GM18511 (cell line): Measurements from ENCODE around the gene IDH3G.
A peak's percentile ranks its signal among the peaks of the same experiment; 100 is the strongest.

Experiments
- ATAC-seq: cut with Tn5 transposase; IDR thresholded peaks from one replicate; pipeline ENCODE4 v1.9.1; 2021; ENCODE audit warnings: mild to moderate bottlenecking, moderate library complexity; ENCODE audit not compliant: unreplicated experiment

The IDH3G gene

DNA sequence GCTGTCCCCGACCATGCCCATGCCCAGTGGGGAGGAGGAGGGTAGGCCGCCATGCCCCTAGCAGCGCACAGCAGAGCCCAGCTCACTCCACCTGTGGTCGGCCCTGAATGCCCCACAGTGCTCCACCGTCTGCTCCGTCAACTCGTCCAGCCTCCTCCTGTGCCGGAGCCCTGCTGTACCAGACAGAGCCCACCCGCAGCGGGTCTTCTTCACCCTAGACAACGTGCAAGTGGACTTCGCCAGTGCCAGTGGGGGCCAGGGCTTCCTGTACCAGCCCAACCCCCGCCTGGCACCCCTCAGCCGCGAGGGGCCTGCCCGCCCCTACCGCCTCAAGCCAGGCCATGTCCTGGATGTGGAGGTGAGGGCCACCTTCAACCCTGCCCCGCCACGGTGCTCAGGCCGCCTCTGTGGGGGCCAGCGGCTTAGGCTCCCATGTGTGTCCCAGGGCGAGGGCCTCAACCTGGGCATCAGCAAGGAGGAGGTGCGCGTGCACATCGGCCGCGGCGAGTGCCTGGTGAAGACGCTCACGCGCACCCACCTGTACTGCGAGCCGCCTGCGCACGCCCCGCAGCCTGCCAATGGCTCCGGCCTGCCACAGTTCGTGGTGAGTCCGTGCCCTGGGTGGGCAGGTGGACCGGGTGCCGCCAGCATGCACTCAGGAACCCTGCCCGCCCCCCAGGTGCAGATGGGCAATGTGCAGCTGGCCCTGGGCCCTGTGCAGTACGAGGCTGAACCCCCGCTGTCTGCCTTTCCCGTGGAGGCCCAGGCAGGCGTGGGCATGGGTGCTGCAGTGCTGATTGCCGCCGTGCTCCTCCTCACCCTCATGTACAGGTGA is 20.2 kb downstream of the IDH3G start:
- no peak for ATAC-seq

DNA sequence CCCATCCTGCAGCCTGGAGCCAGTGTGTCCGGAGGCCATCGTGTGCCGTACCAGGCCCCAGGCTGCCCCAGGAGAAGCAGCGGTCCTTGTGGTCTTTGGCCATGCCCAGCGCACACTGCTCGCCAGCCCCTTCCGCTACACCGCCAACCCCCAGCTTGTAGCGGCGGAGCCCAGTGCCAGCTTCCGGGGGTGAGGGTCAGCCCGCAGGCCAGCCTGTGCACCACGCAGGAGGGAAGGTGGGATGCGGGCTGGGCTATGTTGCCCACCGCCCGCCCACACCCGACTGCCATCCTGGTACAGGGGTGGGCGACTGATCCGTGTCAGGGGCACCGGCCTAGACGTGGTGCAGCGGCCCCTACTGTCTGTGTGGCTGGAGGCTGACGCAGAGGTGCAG is 21.0 kb downstream of the IDH3G start:
- no peak for ATAC-seq

DNA sequence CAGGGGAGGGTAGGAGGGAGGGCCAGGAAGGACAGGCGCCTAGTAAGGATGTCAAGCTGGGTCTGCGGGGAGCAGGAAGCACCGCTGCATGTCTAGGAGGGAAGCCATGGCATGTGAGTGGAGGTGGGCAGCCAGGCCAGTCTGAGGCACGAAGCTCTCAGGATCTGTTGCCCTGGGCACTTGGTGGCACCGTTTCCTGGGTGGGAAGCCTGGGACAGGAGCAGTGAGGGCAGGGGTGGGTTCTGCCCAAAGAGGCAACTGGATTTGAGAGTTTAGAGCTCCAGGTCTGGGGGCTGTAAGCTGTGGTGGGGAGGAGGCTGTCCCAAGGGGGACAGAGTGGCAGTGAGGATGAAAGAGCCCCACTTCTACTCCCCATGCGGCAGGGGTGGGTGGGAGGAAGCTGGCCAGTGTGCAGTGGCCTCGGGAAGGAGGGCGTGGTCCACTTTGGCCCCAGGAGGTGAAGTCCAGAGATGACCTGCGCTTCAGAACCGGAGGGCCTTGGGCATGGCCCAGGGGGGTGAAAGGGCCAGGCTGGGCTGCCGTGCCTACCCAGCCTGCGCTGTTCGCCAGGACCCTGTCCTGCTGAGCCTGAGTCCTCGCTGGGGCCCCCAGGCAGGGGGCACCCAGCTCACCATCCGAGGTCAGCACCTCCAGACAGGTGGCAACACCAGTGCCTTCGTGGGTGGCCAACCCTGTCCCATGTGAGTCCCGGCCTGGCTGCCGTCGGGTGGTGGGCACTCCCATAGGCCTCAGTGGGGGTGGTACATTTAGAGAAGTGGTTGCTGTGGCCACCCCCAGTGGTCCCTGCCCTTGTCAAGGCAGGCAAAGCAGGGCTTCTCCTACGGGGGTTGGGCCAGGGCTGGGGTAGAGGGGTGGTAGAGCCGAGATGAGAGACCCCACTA is 21.6 kb downstream of the IDH3G start:
- ATAC-seq, result no peak

DNA sequence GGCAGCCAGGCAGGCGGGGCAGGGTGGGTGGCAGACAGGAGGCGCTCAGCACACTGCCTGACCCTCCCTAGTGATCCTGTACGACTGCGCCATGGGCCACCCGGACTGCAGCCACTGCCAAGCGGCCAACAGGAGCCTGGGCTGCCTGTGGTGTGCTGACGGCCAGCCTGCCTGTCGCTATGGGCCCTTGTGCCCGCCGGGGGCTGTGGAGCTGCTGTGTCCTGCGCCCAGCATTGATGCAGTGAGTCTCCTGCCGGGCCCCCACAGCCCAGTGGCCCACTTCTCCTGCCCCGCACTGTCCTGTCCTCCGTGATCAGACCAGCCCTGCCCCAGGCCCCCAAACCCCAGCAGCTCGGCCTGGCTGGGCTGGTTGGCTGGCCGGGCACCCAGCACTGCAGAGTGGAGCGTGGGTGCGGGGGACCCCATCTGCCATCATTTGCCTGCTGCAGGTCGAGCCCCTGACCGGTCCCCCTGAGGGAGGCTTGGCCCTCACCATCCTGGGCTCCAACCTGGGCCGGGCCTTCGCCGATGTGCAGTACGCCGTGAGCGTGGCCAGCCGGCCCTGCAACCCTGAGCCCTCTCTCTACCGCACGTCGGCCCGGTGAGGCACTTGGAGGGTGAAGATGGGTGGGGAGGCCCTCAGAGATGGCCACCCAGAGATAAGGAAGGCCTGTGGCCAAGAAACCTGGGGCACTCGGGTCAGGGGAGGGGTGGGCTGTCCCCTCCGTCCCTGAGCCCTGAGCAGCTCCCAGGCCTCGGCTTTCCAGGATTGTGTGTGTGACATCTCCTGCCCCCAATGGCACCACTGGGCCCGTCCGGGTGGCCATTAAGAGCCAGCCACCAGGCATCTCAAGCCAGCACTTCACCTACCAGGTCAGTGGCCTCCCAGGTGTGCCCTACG is 22.5 kb downstream of the IDH3G start:
- ATAC-seq, result no peak

DNA sequence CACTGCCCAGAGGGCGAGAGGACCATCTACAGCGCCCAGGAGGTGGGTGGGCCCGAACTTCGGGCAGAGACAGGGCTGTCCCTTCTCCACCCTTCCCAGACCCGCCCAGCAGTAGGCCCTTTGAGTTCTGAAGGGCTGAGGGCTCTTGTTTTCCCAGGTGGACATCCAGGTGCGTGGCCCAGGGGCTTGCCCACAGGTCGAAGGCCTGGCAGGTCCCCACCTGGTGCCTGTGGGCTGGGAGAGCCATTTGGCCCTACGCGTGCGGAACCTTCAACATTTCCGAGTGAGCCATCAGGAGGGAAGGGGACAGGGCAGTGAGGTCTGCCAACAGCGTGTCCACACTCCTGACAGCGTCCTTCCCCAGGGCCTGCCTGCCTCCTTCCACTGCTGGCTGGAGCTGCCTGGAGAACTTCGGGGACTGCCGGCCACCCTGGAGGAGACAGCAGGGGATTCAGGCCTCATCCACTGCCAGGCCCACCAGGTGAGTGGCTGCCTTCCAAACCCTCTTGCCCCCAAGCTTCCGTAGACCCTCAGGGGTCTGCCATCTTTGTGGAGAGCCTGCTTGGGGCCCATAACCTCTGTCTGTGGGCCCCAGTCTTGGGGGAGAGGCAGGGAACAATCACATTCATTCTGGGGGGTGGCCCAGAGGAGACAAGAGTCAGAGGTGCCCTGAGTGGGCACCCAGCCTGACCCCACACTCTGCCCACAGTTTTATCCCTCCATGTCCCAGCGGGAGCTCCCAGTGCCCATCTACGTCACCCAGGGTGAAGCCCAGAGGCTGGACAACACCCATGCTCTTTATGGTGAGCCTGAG is 23.4 kb downstream of the IDH3G start:
- no peak for ATAC-seq

DNA sequence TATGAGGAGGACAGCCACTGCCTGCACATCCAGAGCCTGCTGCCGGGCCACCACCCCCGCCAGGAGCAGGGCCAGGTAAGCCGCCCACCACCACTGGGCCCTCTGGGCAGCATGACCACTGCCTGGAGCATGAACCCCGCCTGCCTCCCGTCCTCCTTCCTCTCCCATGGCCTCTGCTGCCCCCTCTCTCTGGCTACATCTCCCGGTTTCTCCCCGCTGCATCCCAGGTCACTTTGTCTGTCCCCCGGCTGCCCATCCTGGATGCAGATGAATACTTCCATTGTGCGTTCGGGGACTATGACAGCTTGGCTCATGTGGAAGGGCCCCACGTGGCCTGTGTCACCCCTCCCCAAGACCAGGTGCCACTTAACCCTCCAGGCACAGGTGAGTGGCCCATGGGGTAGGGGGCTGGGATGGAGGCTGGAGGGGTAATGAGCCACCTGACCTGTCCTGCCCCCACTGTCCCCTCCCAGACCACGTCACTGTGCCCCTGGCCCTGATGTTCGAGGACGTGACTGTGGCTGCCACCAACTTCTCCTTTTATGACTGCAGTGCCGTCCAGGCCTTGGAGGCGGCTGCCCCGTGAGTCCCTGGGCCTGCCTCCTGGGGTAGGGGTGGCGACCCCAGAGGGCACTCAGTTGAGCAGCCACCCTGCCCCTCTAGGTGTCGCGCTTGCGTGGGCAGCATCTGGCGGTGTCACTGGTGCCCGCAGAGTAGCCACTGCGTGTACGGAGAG is 24.1 kb downstream of the IDH3G start:
- ATAC-seq, result no peak

DNA sequence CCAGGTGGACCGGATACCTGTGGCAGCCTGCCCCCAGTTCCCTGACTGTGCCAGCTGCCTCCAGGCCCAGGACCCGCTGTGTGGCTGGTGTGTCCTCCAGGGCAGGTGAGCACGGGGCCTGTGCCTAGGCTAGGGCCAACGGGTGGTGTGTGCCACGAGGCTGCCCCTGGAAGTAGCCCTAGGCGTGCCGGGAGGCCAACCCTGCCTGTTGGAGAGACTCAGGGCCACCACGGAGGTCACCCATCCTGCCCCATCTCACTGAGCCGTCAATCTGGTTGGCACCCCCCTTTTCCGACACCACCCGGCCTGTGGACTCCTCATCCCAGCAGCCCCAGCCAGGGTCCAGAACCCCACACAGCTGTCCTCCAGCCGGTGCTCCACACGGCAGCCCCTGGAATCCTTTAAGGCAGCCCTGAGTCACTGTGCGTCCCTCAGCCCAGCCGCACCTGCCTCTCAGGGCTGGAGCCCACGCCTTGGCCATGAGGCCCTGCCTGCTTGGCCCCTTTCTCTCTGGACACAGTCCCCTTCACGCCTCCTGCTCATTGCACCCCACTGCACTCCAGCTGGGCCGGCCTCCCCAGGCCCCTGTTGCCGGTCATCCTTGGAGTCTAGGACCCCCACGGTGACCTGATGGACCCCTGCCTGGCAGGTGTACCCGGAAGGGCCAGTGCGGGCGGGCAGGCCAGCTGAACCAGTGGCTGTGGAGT is 24.9 kb downstream of the IDH3G start:
- no peak for ATAC-seq

DNA sequence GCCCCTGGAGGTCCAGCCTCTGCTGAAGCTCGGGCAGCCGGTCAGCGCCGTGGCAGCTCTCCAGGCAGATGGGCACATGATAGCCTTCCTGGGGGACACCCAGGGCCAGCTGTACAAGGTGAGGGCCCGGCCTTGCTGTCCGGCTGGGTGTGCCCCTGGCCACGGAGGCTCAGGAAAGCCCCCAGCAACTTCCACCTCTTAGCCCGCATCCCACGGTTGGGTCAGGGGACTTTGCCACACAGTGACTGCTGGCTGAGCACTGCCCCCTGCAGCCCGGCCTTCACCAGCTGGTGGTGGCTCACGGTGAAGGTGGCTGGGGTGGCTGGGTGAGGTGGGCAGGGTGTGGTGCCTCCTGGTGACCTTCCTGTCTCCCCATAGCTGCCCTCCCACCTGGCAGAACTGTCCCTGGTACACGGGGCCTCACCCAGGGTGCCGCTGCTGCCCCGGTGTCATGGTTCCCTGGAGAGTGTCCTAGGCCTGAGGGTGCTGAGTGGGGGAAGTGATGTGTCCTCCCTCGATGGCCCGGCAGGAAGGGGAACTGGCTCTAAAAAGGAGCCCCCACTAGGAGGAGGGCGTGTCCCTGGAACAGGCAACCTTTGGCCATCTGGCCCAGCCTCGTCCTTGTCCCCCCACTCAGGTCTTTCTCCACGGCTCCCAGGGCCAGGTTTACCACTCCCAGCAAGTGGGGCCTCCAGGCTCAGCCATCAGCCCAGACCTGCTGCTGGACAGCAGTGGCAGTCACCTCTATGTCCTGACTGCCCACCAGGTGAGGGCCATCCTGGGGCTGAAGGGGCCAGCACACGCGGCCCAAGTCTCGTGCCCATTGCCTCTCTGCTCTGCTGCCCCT is 25.6 kb downstream of the IDH3G start:
- no peak for ATAC-seq

DNA sequence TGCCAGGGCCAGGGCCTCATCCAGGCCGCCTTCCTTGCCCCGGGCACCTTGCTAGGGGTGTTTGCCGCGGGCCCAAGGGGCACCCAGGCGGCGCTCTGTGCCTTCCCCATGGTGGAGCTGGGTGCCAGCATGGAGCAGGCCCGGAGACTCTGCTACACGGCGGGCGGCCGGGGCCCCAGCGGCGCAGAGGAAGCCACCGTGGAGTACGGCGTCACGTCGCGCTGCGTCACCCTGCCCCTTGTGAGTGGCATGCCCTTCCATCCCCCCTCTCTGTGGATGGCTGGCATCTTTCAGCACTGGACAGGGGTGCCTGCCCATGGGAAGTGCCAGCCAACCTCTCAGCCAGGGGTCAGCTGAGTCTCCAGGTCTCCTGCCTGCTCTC is 26.5 kb downstream of the IDH3G start:
- ATAC-seq, result no peak

DNA sequence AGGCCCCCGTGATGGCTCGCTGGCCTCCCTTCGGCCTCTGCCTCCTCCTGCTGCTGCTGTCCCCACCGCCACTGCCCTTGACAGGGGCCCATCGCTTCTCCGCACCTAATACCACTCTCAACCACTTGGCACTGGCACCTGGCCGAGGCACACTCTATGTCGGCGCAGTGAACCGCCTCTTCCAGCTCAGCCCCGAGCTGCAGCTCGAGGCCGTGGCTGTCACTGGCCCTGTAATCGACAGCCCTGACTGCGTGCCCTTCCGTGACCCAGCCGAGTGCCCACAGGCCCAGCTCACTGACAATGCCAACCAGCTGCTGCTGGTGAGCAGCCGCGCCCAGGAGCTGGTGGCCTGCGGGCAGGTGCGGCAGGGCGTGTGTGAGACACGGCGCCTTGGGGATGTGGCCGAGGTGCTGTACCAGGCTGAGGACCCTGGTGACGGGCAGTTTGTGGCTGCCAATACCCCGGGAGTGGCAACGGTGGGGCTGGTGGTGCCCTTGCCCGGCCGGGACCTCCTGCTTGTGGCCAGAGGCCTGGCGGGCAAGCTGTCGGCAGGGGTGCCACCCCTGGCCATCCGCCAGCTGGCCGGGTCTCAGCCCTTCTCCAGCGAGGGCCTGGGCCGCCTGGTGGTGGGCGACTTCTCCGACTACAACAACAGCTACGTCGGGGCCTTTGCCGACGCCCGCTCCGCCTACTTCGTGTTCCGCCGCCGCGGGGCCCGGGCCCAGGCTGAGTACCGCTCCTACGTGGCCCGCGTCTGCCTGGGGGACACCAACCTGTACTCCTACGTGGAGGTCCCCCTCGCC is 27.1 kb downstream of the IDH3G start:
- ATAC-seq, result no peak

DNA sequence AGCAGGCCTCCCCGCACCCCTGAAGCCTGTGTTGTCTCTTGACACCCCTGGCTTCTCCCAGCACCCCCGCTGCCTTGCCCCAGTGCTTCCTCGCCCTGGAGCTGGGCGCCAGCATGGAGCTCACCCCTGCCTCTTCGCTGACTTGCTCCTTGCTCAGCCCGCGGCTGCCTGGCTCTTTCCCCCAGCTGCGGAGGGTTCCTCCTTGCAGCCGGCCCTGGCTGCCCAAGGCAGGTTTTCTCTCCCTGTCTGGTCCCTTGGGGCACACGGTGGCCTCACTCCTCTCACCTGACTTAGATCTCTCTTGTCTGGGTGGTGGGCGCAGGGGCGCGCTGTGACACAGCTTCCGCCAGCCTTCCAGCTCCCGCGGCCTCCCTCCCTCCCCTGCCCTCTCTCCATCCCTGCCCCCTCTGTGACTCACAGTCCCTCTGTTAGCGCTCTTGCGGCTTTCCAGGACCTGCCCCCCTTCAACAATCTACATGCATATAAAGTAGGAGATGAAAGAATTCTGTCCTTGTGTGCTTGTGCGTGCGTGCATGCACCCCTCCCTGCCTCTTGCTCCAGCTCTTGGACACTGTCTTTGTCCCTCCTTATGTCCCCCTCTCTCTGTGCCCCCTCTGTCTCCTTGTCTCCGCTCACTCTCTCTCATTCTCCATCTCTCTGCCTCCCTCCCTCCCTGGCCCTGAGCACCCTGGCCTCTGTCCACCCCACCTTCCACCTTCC is 27.9 kb downstream of the IDH3G start:
- no peak for ATAC-seq

DNA sequence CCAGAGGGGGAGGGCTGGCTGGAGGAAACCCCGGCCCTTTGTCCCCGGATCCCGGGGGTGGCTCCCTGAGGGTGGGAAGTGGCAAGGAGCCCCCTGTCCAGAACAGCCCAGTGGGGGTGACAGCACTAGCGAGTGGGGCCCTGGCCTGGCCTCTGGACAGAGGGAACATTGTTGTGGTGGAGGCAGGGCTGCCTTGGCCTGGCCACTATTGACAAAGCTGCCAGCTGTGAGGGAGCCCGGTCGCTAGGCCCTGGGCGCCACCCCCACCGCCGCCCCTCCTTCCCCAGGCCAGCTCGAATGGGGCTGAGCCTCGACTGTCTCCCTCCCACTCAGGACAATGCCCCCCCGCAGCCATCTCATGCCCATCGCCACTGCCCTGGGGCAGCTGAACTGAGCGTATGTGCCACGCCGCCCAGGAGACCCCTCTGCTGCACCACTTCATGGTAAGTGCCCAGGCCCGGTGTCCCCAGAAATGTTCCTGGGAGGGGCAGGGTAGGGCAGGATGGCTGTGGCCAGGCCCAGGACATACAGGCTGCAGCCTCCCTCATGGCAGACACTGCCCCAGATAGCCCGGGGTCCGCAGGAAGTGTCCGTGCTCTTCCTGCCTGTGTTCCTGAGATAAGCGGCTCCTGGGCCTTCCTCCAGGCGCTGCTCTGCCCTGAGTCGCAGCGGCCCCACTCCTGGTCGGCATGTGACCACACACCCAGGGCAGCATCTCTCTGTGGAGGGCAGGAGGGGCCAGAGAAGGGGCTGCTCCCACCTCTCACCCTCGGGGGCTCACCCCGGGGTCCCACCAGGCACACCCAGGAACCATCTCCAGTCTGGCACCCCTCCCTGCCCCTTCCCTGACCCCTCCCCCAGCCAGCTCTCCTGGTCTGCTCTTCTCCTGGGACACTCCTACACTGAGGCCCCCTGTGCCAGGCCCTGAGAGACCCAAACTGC is 28.8 kb downstream of the IDH3G start:
- ATAC-seq, result no peak

DNA sequence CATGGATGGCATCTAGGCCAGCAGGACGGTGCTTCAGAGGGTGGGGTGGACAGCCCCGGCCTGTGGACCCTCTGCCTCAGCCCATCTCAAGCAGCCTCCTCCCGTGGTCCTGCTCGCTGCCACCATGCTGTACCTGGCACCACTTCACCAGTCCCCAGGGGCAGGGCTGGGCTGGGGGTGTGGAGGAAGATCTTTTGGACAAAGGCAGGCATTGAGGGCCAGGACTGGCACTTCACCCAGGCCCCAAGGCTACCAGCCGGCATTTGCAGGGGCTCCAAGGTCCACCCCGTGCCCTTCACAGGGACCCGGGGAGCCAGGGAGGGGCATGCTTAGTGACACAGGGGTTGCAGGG is 29.4 kb downstream of the IDH3G start:
- ATAC-seq, result no peak

DNA sequence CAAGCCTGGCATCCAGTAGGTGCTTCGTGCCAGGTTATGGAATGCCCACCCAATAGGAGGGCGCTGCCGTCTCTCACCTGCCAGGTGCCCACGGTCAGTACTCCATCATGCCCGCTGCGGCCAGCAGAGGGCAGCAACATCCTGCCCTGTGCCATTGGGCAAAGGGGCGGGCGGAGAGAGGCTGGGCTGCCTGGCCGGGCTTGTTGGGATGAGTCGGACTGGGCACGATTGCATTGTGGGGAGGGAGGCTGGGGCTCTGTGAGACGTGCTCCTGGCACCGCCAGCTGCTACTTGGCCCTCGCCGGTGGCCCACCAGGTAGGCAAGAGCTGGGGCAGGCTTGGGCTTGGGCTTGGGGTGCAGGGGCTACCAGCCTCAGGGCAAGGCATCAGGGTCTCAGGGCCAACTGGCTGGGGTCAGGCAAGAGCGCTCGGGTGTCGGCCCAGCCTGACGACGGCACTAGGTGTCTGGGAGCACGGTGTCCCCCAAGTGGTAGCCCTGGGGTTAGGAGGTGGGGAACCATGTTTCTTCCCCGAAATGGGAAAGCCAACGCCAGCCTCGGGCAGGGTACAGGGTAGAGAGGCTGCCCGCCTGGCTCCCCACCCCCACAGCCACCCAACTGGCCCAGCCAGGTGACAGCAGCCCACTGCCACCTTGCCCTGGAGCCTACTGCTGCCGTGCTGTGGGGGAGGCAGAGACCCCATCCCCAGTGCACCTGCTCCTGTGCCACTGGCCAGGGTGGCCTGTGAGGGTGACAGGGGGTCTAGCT is 30.0 kb downstream of the IDH3G start, which contains the start of gene PLXNB3:
Gene PLXNB3, plus strand, starts transcription at position 261 of the 767 bp plus-strand sequence. CDS start 1,287 bp downstream, outside the sequence.
- ATAC-seq, result peak; percentile 63
